ENCODE results near the gene VSX1. TPM values are rescaled to one million over a fixed set of nuclear protein-coding genes. Genes with fewer than 3 reads are reported as not detected.
A peak's percentile ranks its signal among the peaks of the same experiment; 100 is the strongest.

The VSX1 gene
- polyA plus RNA-seq, 1 of the 3 experiments (the other 2 are of a cell fraction), result not detected

DNA sequence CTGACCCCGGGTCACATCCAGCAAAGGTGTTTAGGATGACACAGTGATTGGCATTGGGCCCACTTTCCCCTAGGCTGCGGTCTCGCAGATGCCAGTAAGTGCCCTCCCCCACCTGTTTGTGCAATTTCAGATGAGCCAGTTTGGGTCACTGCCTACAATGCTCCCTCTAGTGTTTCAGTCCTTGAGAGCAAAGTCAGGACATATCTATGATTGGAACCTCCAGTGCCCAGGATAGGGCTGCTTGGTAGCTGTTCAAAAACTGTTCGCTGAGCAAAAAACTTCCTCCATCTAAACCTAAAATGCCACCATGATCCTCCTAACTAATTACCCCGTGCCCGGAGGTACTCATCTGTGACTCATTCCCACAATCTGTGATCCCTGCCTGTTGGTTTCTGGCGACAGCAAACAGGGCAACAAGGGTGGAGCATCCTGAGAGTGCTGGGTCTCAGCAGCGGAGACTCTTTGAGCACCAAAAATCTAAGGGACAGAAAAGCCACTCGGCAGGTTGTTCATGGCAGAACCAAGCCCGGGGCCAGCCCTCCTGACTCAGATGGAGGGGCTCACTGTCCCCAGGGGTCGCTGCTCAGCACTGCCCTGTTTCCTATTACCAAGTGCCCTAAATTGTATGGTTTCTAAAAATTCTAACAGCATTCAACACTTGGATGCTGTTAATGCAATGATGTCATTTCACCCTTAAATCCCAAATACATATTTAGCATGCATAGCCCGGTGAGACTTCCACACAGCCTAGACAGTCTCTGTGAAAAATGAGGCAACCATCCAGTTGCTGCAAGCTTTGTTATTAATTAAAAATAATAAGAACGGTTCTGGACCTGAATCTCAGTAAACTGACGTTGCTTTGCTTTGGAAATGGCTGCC is 5.0 kb downstream of the VSX1 start:
- peak overlapping the region; percentile 31 to 46; a peak in 2 of 4 replicates for H3K4me3 ChIP-seq (ENCODE audit: low read depth in 2 of 2, low read length in 1 of 2)
- CTCF ChIA-PET, result interaction anchor here (0.8 to 1.9 kb wide), 6 partner anchors 9 to 101 kb away, joined by 4 to 8 read pairs (median 4); no protein-coding TSS in a partner anchor

DNA sequence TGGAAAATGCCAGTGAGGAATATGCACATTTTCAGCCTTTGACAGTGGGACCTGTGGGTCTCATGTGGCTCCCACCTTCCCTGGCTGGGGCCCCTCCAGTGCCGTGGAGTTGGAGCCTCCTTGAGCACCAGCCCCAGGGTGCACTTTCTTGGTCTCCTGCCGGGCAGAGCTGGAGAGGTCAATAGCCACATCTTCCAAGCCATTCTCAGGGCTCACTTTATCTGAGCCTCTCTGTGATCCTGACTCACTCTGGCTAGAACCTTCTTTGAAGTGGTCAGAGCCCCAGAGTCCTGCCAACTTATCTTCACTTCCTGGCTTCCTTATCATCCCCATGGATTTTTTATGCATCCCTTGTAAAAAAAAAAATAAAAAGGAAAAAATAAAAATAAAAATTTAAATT is 5.7 kb downstream of the VSX1 start:
- H3K4me1 ChIP-seq (ENCODE audit: control insufficient read depth in 1 of 2, insufficient read depth in 2 of 2, low read depth in 1 of 2, low read length in 1 of 2), result peaks cover 0 to 9% of the 10 kb centered on the region in 2 experiments; a peak in 1 of 4 replicates
- no peak for DNase-seq
- CTCF ChIA-PET, result interaction anchor here (0.9 to 1.8 kb wide), 2 partner anchors 9 to 14 kb away, joined by 5 to 8 read pairs; no protein-coding TSS in a partner anchor
- H3K4me2 ChIP-seq, result no peak overlapping the region
- TF ChIP-seq RXRA (IDR thresholded peaks at IDR 0.05; ENCODE audit: borderline replicate concordance, low read depth), result no peak
- TF ChIP-seq GABPA (IDR thresholded peaks at IDR 0.05; ENCODE audit: low read depth), result no peak
- TF ChIP-seq CHD2 (IDR thresholded peaks at IDR 0.05; ENCODE audit: low read length, partially characterized antibody), result no peak
- no peak for TF ChIP-seq EZH2phosphoT487 (IDR thresholded peaks at IDR 0.05; ENCODE audit: borderline replicate concordance, low read depth)
- TF ChIP-seq, protein P1, sequence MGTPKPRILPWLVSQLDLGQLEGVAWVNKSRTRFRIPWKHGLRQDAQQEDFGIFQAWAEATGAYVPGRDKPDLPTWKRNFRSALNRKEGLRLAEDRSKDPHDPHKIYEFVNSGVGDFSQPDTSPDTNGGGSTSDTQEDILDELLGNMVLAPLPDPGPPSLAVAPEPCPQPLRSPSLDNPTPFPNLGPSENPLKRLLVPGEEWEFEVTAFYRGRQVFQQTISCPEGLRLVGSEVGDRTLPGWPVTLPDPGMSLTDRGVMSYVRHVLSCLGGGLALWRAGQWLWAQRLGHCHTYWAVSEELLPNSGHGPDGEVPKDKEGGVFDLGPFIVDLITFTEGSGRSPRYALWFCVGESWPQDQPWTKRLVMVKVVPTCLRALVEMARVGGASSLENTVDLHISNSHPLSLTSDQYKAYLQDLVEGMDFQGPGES (IDR thresholded peaks at IDR 0.05; ENCODE audit: low read depth, low read length), result no peak
- TF ChIP-seq, protein P2, sequence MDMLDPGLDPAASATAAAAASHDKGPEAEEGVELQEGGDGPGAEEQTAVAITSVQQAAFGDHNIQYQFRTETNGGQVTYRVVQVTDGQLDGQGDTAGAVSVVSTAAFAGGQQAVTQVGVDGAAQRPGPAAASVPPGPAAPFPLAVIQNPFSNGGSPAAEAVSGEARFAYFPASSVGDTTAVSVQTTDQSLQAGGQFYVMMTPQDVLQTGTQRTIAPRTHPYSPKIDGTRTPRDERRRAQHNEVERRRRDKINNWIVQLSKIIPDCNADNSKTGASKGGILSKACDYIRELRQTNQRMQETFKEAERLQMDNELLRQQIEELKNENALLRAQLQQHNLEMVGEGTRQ (IDR thresholded peaks at IDR 0.05; ENCODE audit: borderline replicate concordance, low read depth, low read length), result no peak
- TF ChIP-seq TCF12 (IDR thresholded peaks at IDR 0.05), result no peak
- TF ChIP-seq TAF1 (IDR thresholded peaks at IDR 0.05; ENCODE audit: borderline replicate concordance, low read depth, low read length), result no peak
- TF ChIP-seq MEF2A (IDR thresholded peaks at IDR 0.05; ENCODE audit: borderline replicate concordance, low read depth), result no peak
- no peaks in the 10 kb centered on the region for H3K9me3 ChIP-seq
- H3K9me2 ChIP-seq, result no peaks in the 10 kb centered on the region
- no peaks in the 10 kb centered on the region for H4K20me1 ChIP-seq (ENCODE audit: insufficient read depth)
- no peak overlapping the region for H3K4me3 ChIP-seq (ENCODE audit: low read depth in 2 of 2, low read length in 1 of 2)
- no peaks in the 10 kb centered on the region for H3F3A ChIP-seq (replicated peaks; ENCODE audit: insufficient read depth)
- WGBS (ENCODE audit: low lambda C conversion rate), result 60% methylated on average over 1 of the region's 2 CpGs
- H2AFZ ChIP-seq (ENCODE audit: low read depth), result no peak overlapping the region
- H3K27me3 ChIP-seq (ENCODE audit: insufficient read depth), result peaks cover 66% of the 10 kb centered on the region
- H3K9ac ChIP-seq, result no peak overlapping the region
- POLR2A ChIA-PET, result no interaction called here
- H3K79me2 ChIP-seq (ENCODE audit: insufficient read depth), result no peaks in the 10 kb centered on the region
- no peaks in the 10 kb centered on the region for H3K36me3 ChIP-seq (replicated peaks in 1 of 2; ENCODE audit: control insufficient read depth in 1 of 2, insufficient read depth in 2 of 2, low read length in 1 of 2)
- H3K27ac ChIP-seq (ENCODE audit: low read depth in 2 of 2, low read length in 1 of 2), result no peak overlapping the region

More for the DNA sequence above, 5.0 kb downstream of the VSX1 start:
- TF ChIP-seq RAD21 (IDR thresholded peaks at IDR 0.05; ENCODE audit: low read length), result 0 out of 2 replicates have a peak, but pooled peaks have one; percentile 15
- no peak for TF ChIP-seq CHD2 (IDR thresholded peaks at IDR 0.05; ENCODE audit: low read length, partially characterized antibody)
- peak; percentile 10; the same call in 1 of the 2 replicates for TF ChIP-seq NFIC (IDR thresholded peaks at IDR 0.05; ENCODE audit: borderline replicate concordance)
- Histone ChIP-seq H3K4me2 (peak overlapping the region; percentile 71), H3K9me2 (no peaks in the 10 kb centered on the region), H3K27me3 (ENCODE audit: insufficient read depth) (peaks cover 66% of the 10 kb centered on the region), H3K9me3 (no peaks in the 10 kb centered on the region), H4K20me1 (ENCODE audit: insufficient read depth) (no peaks in the 10 kb centered on the region), H3F3A (replicated peaks; ENCODE audit: insufficient read depth) (no peaks in the 10 kb centered on the region), H3K79me2 (ENCODE audit: insufficient read depth) (no peaks in the 10 kb centered on the region), H3K36me3 (replicated peaks in 1 of 2; ENCODE audit: control insufficient read depth in 1 of 2, insufficient read depth in 2 of 2, low read length in 1 of 2) (no peaks in the 10 kb centered on the region), H3K27ac (ENCODE audit: low read depth in 2 of 2, low read length in 1 of 2) (no peak overlapping the region), H2AFZ (ENCODE audit: low read depth) (no peak overlapping the region), H3K4me1 (ENCODE audit: control insufficient read depth in 1 of 2, insufficient read depth in 2 of 2, low read depth in 1 of 2, low read length in 1 of 2) (peaks cover 0 to 9% of the 10 kb centered on the region in 2 experiments; a peak in 1 of 4 replicates), H3K9ac (no peak overlapping the region)
- POLR2A ChIA-PET, result no interaction called here
- WGBS (ENCODE audit: low lambda C conversion rate), result 4% methylated on average over 14 of the region's 14 CpGs
- peak; percentile 48 for DNase-seq

All from SK-N-SH (cell line).